Stimulated activated naive B cell treated with anti-CD40 and anti-IgM and Interleukin-4, amounts not matched to agents 10 μg/mL and 1 μg/mL and 100 μg/mL, for 72 hours (primary cell): ENCODE measurements around the gene CFAP46.

ENCODE experiments used
- ATAC-seq, 2 donors: fragments of 150-1000 bp; cut with Tn5 transposase; replicated peaks; 2 replicates each; pipeline ENCODE4 v1.10.0; 2021; ENCODE audit warnings: moderate library complexity in 1 of 2
- DNase-seq: peaks from one replicate; pipeline ENCODE4 v3.0.0; 2021
- H3K27ac Mint-ChIP-seq: one replicate; pipeline ENCODE4 v1.8.0; 2022; ENCODE audit warnings: mild to moderate bottlenecking, mixed read lengths
- H3K27me3 Mint-ChIP-seq, 2 donors: one replicate each; pipeline ENCODE4 v1.8.0; 2022; ENCODE audit warnings: mixed read lengths in 2 of 2
- H3K36me3 Mint-ChIP-seq, 2 donors: one replicate each; pipeline ENCODE4 v1.8.0; 2022; ENCODE audit warnings: mixed read lengths in 2 of 2, mild to moderate bottlenecking in 1 of 2
- H3K4me1 Mint-ChIP-seq, 2 donors: one replicate each; pipeline ENCODE4 v1.8.0; 2022; ENCODE audit warnings: mixed read lengths in 2 of 2, mild to moderate bottlenecking in 1 of 2
- H3K4me3 Mint-ChIP-seq, 2 donors: one replicate each; pipeline ENCODE4 v1.8.0; 2022; ENCODE audit warnings: mild to moderate bottlenecking in 2 of 2, mixed read lengths in 2 of 2, moderate library complexity in 1 of 2
- H3K9me3 Mint-ChIP-seq, 2 donors: one replicate each; pipeline ENCODE4 v1.8.0; 2022; ENCODE audit warnings: mixed read lengths in 2 of 2, mild to moderate bottlenecking in 1 of 2

CFAP46 gene

DNA sequence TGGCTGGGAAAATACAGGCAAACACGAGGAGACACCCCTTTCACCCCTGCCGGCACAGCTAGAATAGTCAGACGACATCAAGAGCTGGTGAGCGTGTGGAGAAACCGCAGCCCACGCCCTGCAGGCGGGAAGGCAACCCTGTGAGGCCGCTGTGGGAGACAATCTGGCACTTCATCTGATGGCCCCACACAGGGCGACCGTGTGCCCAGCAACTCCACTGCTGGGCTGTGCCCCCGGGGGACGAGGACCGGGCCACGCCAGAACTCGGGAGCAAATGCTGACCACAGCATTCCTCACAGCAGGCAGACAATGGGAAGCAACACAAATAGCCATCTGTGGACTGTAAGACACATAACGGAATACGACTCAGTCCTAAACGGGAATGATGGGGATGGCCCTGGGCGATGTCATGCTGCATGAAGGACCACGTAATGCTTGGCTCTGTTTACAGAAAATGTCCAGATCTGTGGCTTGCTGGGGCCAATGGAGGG, 58.9 kb downstream of the CFAP46 start:
- Mint-ChIP-seq H3K27me3 (peaks cover 12 to 17% of the 10 kb centered on the region in 2 donors), H3K27ac (no peak overlapping the region), H3K9me3 (no peaks in the 10 kb centered on the region), H3K4me1 (no peaks in the 10 kb centered on the region), H3K36me3 (no peaks in the 10 kb centered on the region), H3K4me3 (no peak overlapping the region)
- no peak for ATAC-seq
- no peak for DNase-seq

GRCh38 chr10:132882069-132882951, 60.1 kb downstream of the CFAP46 start:
- H3K4me3 Mint-ChIP-seq, result no peak overlapping the region
- peaks cover 21 to 22% of the 10 kb centered on the region in 2 donors for H3K27me3 Mint-ChIP-seq
- H3K4me1 Mint-ChIP-seq, result no peaks in the 10 kb centered on the region
- DNase-seq (no peak), ATAC-seq (no peak)
- no peaks in the 10 kb centered on the region for H3K9me3 Mint-ChIP-seq
- no peak overlapping the region for H3K27ac Mint-ChIP-seq
- H3K36me3 Mint-ChIP-seq, result no peaks in the 10 kb centered on the region

DNA sequence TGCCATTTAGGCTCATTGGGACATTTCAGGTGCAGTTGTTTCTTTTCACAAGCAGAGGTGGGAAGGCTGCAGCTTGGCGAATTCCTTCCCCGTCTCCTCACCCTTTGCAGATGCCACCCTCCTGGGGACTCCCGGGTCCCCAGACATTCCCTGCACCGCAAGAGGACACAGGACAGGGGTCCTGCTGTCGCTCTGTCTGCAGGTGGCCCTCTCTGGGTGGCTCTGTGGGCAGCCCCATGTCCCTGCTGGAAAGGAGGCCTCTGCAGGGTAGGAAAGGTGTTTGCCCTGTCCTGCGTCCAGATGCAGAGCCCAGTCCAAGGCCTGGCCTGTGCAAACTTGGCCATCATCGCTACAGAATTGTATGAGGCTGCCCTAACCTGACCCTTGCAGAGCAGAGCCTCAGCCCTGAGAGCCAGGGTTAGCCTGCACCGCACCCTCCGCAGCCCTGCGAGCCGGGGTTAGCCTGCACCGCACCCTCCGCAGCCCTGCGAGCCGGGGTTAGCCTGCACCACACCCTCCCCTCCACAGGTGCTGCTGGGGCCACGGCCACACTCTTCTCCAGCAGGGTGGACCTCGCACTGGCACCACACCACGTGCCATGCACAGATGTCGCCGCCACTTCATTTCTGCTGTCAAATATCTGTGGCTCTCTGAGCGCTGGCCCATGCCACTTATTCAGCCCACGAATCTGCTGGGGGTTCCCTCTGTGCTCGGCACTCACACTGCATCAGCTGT, 61.0 kb downstream of the CFAP46 start:
- H3K36me3 Mint-ChIP-seq, result no peaks in the 10 kb centered on the region
- ATAC-seq (no peak), DNase-seq (no peak)
- no peaks in the 10 kb centered on the region for H3K9me3 Mint-ChIP-seq
- H3K4me3 Mint-ChIP-seq, result no peak overlapping the region
- H3K27ac Mint-ChIP-seq, result no peak overlapping the region
- no peaks in the 10 kb centered on the region for H3K4me1 Mint-ChIP-seq
- peaks cover 25% of the 10 kb centered on the region in 2 donors for H3K27me3 Mint-ChIP-seq

- no peak for ATAC-seq
- Mint-ChIP-seq H3K4me1 (no peaks in the 10 kb centered on the region), H3K27ac (no peak overlapping the region), H3K4me3 (no peak overlapping the region), H3K36me3 (peaks cover 0 to 2% of the 10 kb centered on the region in 2 donors), H3K9me3 (peaks cover 2 to 3% of the 10 kb centered on the region in 2 donors), H3K27me3 (peaks cover 33 to 35% of the 10 kb centered on the region in 2 donors)
- DNase-seq, result no peak
These were observed 62.0 kb downstream of the CFAP46 start for GRCh38 chr10:132880128-132880981.

DNA sequence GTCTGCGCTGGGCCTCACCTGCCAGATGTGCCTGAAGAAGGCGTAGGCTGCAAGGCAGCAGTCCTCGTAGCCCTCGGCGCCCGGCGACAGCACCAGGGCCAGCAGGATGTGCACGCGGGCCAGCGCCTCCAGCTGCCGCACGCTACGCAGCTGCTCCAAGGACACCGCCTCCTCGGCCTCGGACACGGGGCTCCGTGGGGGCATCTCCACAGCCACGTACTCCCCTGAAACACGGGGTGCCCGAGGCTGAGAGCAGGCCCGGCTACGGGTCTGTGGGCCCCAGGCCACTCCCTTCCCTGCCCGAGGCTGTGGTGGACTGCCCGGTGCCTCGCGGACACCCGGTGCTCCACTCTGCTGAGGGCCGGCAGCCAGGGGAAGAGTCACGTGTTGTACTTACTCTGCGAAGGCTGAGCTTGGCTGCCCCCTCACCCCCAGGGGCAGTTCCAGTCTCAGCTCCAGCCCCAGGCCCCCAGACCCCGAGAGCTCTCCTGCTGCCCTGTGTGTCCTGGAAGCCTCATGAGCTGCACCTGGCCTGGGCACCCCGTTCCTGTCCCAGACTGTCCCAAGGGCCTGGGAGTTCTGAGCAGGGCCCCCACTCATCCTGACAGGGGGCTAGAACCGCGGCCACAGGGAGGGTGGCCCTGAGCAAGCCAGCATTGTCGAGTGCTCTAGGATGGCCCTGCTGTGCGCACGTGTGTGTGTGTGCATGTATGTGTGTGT, 62.8 kb downstream of the CFAP46 start:
- no peak overlapping the region for H3K4me3 Mint-ChIP-seq
- peaks cover 4 to 6% of the 10 kb centered on the region in 2 donors for H3K9me3 Mint-ChIP-seq
- H3K27ac Mint-ChIP-seq, result no peak overlapping the region
- no peaks in the 10 kb centered on the region for H3K4me1 Mint-ChIP-seq
- ATAC-seq (no peak), DNase-seq (no peak)
- peaks cover 36 to 38% of the 10 kb centered on the region in 2 donors for H3K27me3 Mint-ChIP-seq
- peaks cover 0 to 3% of the 10 kb centered on the region in 2 donors for H3K36me3 Mint-ChIP-seq

DNA sequence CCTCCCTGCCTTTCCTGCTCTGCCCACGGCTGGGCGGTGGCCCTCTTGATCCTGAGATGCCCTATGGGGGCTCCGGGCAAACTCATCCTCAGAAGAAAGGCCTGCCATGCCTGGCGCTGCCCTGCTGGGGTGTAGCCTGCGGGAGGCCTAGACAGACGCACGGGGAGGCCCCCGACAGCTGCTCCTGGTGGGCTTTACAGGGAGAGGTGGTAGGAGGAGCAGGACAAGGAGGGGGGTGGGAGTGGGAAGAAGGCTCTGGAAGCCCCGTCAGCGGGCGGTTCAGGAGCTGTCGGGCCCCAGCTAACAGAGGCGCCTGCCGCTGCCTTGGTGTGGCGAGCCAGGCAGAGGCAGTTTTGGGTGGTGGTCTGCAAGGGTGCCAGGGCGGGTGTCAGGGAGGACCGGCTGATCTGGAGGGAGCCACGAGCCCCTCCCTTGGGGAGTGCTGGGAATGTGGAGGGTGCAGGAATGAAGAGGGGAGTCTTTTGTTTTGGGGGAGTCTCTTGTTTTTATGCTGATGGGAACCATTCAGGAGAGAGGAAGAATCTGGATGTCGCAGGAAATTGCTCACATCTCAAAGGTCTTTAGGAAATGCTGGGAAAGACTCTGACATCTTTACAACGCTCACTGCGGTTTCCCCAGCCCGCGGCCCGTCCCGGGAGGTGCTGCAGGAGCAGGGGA, 63.5 kb downstream of the CFAP46 start:
- ATAC-seq, result no peak
- H3K27ac Mint-ChIP-seq, result no peak overlapping the region
- no peak for DNase-seq
- H3K4me1 Mint-ChIP-seq, result no peaks in the 10 kb centered on the region
- H3K27me3 Mint-ChIP-seq, result peaks cover 33 to 36% of the 10 kb centered on the region in 2 donors
- peaks cover 4 to 6% of the 10 kb centered on the region in 2 donors for H3K9me3 Mint-ChIP-seq
- no peak overlapping the region for H3K4me3 Mint-ChIP-seq
- peaks cover 0 to 3% of the 10 kb centered on the region in 2 donors for H3K36me3 Mint-ChIP-seq

DNA sequence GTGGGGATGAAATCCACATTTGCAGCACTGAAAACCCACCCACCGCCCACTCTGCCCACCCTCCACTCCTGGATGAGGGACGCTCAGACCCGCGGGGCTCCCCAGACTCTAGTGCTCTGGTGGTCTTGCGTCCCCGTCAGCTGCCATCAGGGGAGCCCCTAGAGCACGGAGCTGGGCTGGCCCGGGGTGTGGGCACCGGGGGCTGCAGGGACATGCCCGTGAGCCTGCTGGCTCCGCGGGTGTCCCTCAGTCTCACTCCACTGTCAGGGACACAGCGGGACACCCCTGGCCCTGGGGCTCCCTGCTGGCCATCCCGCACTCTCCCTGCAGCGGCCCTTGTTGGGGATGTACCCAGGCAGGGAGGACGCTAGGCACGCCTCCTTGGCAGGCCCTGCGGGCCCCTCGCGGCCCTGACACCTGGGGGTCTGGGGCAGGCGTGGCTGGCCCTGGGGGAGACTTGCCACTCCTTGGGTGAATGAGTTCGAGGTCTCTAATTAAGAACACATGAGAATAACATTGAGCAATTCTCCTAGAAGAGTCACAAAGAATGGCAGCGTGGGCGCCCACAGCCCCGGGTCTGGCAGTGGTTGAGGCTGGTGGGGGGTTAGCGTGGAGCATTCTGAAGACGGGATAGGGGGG, 64.2 kb downstream of the CFAP46 start:
- Mint-ChIP-seq H3K27me3 (peaks cover 39 to 40% of the 10 kb centered on the region in 2 donors), H3K27ac (no peak overlapping the region), H3K4me1 (no peaks in the 10 kb centered on the region), H3K4me3 (no peak overlapping the region), H3K9me3 (peaks cover 4 to 6% of the 10 kb centered on the region in 2 donors), H3K36me3 (peaks cover 0 to 3% of the 10 kb centered on the region in 2 donors)
- ATAC-seq (no peak), DNase-seq (no peak)

DNA sequence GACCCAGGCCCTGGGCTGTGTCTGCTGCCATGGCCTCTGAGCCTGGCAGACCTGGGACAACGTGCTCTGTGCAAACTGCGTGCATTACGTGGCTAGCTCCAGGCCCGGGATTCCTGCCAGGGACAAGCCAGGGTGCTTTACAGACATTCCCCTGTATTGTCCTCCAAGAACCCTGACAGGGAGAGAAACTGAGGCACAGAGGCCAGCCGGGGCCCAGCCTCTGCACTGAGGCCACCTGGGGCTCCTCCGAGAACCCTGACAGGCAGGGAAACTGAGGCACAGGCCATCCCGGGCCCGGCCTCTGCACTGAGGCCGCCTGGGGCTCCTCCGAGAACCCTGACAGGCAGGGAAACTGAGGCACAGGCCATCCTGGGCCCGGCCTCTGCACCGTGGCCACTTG, 64.9 kb downstream of the CFAP46 start:
- DNase-seq (no peak), ATAC-seq (no peak)
- Mint-ChIP-seq H3K9me3 (peaks cover 4 to 6% of the 10 kb centered on the region in 2 donors), H3K4me1 (no peaks in the 10 kb centered on the region), H3K36me3 (peaks cover 0 to 3% of the 10 kb centered on the region in 2 donors), H3K4me3 (no peak overlapping the region), H3K27me3 (peaks cover 41 to 42% of the 10 kb centered on the region in 2 donors), H3K27ac (no peak overlapping the region)

DNA sequence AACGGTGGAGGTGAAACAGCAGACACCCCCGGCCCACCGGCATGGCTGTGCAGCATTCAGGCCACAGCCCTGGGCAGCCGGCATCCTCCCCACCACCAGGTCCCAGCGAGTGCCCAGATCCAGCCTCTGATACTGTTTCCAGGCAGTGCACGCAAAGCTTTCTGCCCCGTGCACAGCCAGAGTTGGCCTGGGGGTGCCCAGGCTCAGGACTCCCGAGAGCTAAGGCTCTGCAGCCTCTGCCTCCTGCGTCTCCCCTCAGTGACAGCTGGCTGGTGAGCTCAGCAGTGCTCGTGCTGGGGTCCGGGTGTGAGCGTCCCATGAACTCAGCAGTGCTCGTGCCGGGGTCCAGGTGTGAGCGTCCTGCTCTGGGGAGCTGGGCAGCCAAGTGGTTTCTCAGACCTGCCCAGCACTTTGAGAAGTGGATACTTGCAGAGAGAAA, 65.4 kb downstream of the CFAP46 start:
- no peak overlapping the region for H3K4me3 Mint-ChIP-seq
- no peaks in the 10 kb centered on the region for H3K4me1 Mint-ChIP-seq
- H3K27me3 Mint-ChIP-seq, result peaks cover 36 to 42% of the 10 kb centered on the region in 2 donors
- H3K9me3 Mint-ChIP-seq, result peaks cover 4 to 6% of the 10 kb centered on the region in 2 donors
- peaks cover 0 to 3% of the 10 kb centered on the region in 2 donors for H3K36me3 Mint-ChIP-seq
- DNase-seq (no peak), ATAC-seq (no peak)
- H3K27ac Mint-ChIP-seq, result no peak overlapping the region

DNA sequence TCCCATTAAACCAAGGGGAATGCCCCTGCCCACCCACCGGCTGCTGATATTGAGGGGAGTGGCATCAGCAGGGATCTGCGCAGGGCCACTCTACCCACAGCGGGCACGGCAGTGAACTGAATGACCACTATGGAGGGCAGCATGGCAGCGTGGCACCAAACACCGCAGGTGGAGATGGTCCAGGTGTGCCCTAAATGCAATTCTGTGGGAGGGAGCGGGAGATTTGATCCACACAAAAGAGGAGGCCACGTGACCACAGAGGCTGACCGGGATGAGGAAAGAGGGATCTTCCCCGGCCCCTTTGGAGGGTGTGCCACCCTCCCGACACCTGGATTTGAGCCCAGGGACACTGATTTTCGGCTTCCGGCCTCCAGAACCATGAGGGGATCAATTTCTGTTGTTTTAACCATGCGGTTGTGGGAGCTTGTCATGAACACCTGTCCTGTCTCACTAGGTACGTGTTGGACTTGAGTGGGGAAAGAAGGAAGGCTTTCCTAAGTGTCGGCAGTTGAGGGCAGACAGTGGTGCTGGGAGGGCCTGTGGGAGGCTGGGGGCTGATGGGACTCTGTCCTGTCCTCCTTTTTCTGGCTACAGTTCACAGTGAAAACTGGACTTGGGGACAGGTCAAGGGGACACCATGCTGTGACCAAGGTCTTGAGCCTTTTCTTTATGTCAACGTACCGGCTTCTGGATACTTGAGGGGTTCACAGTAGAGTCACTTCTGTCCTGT, 66.1 kb downstream of the CFAP46 start:
- peaks cover 5 to 6% of the 10 kb centered on the region in 2 donors for H3K9me3 Mint-ChIP-seq
- H3K4me3 Mint-ChIP-seq, result no peak overlapping the region
- ATAC-seq (no peak), DNase-seq (no peak)
- peaks cover 37 to 42% of the 10 kb centered on the region in 2 donors for H3K27me3 Mint-ChIP-seq
- peaks cover 0 to 3% of the 10 kb centered on the region in 2 donors for H3K36me3 Mint-ChIP-seq
- no peak overlapping the region for H3K27ac Mint-ChIP-seq
- no peaks in the 10 kb centered on the region for H3K4me1 Mint-ChIP-seq

- no peak for DNase-seq
- Mint-ChIP-seq H3K27me3 (peaks cover 40 to 42% of the 10 kb centered on the region in 2 donors), H3K27ac (no peak overlapping the region), H3K4me3 (no peak overlapping the region), H3K36me3 (peaks cover 0 to 3% of the 10 kb centered on the region in 2 donors), H3K4me1 (no peaks in the 10 kb centered on the region), H3K9me3 (peaks cover 6% of the 10 kb centered on the region in 2 donors)
- no peak for ATAC-seq
These were observed 66.9 kb downstream of the CFAP46 start for GRCh38 chr10:132875435-132875834.

DNA sequence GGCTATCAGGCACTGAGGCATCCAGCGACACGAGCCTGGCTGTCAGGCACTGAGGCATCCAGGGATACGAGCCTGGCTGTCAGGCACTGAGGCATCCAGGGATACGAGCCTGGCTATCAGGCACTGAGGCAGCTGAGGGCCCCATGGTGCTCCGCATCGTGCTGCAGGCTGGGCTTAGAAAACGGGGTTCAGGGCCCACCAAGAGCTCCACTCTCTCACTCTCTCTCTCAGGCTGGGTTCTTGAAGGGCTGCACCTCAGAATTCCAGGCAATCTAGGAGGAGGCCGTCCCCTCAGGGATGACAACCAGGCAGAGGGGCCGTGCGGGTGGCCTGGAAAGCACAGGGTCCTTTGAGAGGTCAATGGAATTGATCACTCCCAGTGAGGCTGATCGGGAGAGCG, 69.0 kb downstream of the CFAP46 start:
- Mint-ChIP-seq H3K27me3 (peaks cover 34 to 37% of the 10 kb centered on the region in 2 donors), H3K27ac (no peak overlapping the region), H3K9me3 (peaks cover 8 to 11% of the 10 kb centered on the region in 2 donors), H3K4me1 (no peaks in the 10 kb centered on the region), H3K36me3 (peaks cover 0 to 3% of the 10 kb centered on the region in 2 donors), H3K4me3 (no peak overlapping the region)
- DNase-seq (no peak), ATAC-seq (no peak)
